ENCODE data around the gene PRMT7. TPM values are rescaled to one million over a fixed set of nuclear protein-coding genes. Genes with fewer than 3 reads are reported as not detected.

PRMT7 gene
- total and polyA plus RNA-seq, 2 donors = 57.9 to 65.5 TPM

DNA sequence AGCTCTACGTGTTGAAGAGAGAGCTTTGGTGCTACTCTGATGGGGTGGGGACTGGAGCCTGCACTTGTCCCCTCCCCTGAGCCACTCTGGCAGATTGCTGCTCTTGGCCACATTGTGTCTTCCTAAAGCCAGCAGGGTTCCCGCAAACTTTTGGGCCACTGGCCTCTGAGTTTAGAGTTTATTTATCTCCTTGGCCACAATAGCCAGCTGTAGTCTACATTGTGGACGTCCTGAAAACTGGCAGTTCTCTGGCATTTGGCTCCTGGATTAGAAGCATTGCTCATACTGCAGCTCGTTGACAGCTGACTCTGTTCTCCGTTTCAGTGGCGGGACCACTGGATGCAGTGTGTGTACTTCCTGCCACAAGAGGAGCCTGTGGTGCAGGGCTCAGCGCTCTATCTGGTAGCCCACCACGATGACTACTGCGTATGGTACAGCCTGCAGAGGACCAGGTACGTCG is 34.6 kb downstream of the PRMT7 start:
- WGBS = 17% methylated on average over 11 of the region's 11 CpGs
- H3K9me3 ChIP-seq (ENCODE audit: control insufficient read depth in 2 of 2, insufficient read depth in 1 of 2, low read length in 1 of 2) = peaks cover 0 to 3% of the 10 kb centered on the region in 2 donors
- peaks cover 26 to 44% of the 10 kb centered on the region in 2 donors for H3K4me1 ChIP-seq (ENCODE audit: control insufficient read depth in 2 of 2, insufficient read depth in 2 of 2, low read length in 2 of 2)
- no peaks in the 10 kb centered on the region for H3K27me3 ChIP-seq (ENCODE audit: control insufficient read depth in 2 of 2, insufficient read depth in 1 of 2, low read length in 1 of 2)
- H3K36me3 ChIP-seq (ENCODE audit: control insufficient read depth in 2 of 2, insufficient read depth in 2 of 2, low read length in 1 of 2) = peaks cover 72 to 91% of the 10 kb centered on the region in 2 donors
- no peak overlapping the region for H3K4me3 ChIP-seq (ENCODE audit: low read length in 2 of 2)
- peak overlapping the region in 1 of 2 donors; percentile 86 for H3K27ac ChIP-seq (ENCODE audit: low read depth in 1 of 2, low read length in 1 of 2)
- DNase-seq (ENCODE audit: low read depth in 6 of 9, low spot score in 9 of 9) = peak in 4 of 9 donors; percentile 30 to 79 (median 61)

DNA sequence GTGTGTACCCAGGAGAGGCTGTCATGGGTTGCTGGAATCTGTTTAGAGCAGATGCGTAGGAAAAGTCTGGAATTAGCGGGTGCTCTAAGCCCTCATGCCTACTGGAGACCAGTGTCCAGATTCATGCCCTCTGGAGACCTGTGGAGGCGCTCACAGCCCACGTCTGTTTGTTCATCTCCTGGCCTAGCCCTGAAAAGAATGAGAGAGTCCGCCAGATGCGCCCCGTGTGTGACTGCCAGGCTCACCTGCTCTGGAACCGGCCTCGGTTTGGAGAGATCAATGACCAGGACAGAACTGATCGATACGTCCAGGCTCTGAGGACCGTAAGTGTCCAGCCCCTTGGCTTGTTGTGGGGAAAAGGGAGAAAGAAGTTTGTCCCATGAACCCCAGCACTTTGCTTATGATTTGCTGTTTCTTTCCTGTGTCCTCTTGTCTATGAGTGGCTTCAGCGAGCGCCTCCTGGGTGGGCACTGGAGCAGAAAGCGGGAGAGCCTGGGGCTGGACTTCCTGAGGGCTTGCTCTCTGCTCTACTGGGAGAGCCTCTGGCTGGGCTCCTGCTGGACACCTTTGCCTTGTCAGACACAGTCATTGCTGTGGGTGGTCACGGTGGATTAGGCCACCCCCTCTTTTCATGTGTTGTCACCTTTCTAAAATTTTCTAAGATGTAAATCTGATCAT is 35.3 kb downstream of the PRMT7 start:
- no peak for DNase-seq (ENCODE audit: low read depth in 6 of 9, low spot score in 9 of 9)
- Histone ChIP-seq H3K27me3 (ENCODE audit: control insufficient read depth in 2 of 2, insufficient read depth in 1 of 2, low read length in 1 of 2) (no peaks in the 10 kb centered on the region), H3K9me3 (ENCODE audit: control insufficient read depth in 2 of 2, insufficient read depth in 1 of 2, low read length in 1 of 2) (peaks cover 0 to 3% of the 10 kb centered on the region in 2 donors), H3K27ac (ENCODE audit: low read depth in 1 of 2, low read length in 1 of 2) (peak overlapping the region in 1 of 2 donors; percentile 86), H3K4me1 (ENCODE audit: control insufficient read depth in 2 of 2, insufficient read depth in 2 of 2, low read length in 2 of 2) (peaks cover 26 to 44% of the 10 kb centered on the region in 2 donors), H3K4me3 (ENCODE audit: low read length in 2 of 2) (no peak overlapping the region), H3K36me3 (ENCODE audit: control insufficient read depth in 2 of 2, insufficient read depth in 2 of 2, low read length in 1 of 2) (peaks cover 72 to 91% of the 10 kb centered on the region in 2 donors)
- 97% methylated on average over 16 of the region's 16 CpGs for WGBS

DNA sequence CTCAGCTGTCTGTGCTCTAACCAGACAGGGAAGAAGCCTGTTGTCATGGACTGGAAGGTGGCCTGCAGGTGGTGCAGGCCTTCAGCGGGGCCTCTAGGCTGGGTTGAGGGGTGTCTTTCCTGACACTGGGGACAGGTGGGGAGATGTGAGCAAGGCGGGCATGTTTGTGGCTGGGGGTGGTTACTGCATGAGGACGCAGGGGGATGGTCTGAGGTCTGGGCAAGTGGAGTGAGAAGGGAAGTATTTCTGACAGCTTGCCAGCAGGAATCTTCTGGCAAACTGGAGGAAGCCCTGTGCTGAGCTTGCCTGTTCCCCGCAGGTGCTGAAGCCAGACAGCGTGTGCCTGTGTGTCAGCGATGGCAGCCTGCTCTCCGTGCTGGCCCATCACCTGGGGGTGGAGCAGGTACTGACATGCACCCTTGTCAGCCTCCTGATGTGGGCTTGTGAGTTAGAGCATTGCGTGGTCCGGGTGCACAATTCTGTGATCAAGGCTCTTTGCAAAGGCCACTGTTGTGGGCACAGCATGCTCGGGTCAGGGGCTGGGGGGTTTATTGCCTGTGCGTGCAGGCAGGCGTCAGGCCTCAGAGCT is 36.2 kb downstream of the PRMT7 start:
- 42% methylated on average over 12 of the region's 12 CpGs for WGBS

DNA sequence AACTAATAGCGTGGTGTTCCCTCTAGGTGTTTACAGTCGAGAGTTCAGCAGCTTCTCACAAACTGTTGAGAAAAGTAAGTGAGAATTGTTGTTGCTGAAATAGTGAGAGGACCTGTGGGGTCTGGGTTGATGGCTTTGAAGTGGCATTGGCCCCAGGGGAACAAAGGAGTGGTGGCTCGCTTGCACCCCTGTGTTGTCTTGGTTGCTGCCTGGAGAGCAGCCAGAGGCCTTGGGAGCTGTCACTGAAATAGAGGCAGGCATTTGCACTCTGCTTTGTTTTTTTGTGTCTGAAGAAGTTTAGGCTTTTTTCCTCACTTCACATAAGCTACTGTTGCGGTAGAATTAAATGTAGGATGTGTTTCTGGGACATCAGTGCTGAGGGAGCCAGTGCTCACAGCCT is 36.8 kb downstream of the PRMT7 start:
- 69% methylated on average over 4 of the region's 4 CpGs for WGBS
- no peaks in the 10 kb centered on the region for H3K27me3 ChIP-seq (ENCODE audit: control insufficient read depth in 2 of 2, insufficient read depth in 1 of 2, low read length in 1 of 2)
- peaks cover 26 to 52% of the 10 kb centered on the region in 2 donors for H3K4me1 ChIP-seq (ENCODE audit: control insufficient read depth in 2 of 2, insufficient read depth in 2 of 2, low read length in 2 of 2)
- H3K36me3 ChIP-seq (ENCODE audit: control insufficient read depth in 2 of 2, insufficient read depth in 2 of 2, low read length in 1 of 2) = peaks cover 73 to 91% of the 10 kb centered on the region in 2 donors
- H3K27ac ChIP-seq (ENCODE audit: low read depth in 1 of 2, low read length in 1 of 2) = peak overlapping the region in 1 of 2 donors; percentile 73
- DNase-seq (ENCODE audit: low read depth in 6 of 9, low spot score in 9 of 9) = no peak
- no peak overlapping the region for H3K4me3 ChIP-seq (ENCODE audit: low read length in 2 of 2)
- peaks cover 0 to 3% of the 10 kb centered on the region in 2 donors for H3K9me3 ChIP-seq (ENCODE audit: control insufficient read depth in 2 of 2, insufficient read depth in 1 of 2, low read length in 1 of 2)

More for the DNA sequence above, 36.2 kb downstream of the PRMT7 start:
- H3K4me3 ChIP-seq (ENCODE audit: low read length in 2 of 2) = no peak overlapping the region
- peak in 2 of 9 donors; percentile 35 to 41 for DNase-seq (ENCODE audit: low read depth in 6 of 9, low spot score in 9 of 9)
- peak overlapping the region in 1 of 2 donors; percentile 73 for H3K27ac ChIP-seq (ENCODE audit: low read depth in 1 of 2, low read length in 1 of 2)
- peaks cover 0 to 3% of the 10 kb centered on the region in 2 donors for H3K9me3 ChIP-seq (ENCODE audit: control insufficient read depth in 2 of 2, insufficient read depth in 1 of 2, low read length in 1 of 2)
- no peaks in the 10 kb centered on the region for H3K27me3 ChIP-seq (ENCODE audit: control insufficient read depth in 2 of 2, insufficient read depth in 1 of 2, low read length in 1 of 2)
- H3K36me3 ChIP-seq (ENCODE audit: control insufficient read depth in 2 of 2, insufficient read depth in 2 of 2, low read length in 1 of 2) = peaks cover 73 to 91% of the 10 kb centered on the region in 2 donors
- peaks cover 26 to 51% of the 10 kb centered on the region in 2 donors for H3K4me1 ChIP-seq (ENCODE audit: control insufficient read depth in 2 of 2, insufficient read depth in 2 of 2, low read length in 2 of 2)

DNA sequence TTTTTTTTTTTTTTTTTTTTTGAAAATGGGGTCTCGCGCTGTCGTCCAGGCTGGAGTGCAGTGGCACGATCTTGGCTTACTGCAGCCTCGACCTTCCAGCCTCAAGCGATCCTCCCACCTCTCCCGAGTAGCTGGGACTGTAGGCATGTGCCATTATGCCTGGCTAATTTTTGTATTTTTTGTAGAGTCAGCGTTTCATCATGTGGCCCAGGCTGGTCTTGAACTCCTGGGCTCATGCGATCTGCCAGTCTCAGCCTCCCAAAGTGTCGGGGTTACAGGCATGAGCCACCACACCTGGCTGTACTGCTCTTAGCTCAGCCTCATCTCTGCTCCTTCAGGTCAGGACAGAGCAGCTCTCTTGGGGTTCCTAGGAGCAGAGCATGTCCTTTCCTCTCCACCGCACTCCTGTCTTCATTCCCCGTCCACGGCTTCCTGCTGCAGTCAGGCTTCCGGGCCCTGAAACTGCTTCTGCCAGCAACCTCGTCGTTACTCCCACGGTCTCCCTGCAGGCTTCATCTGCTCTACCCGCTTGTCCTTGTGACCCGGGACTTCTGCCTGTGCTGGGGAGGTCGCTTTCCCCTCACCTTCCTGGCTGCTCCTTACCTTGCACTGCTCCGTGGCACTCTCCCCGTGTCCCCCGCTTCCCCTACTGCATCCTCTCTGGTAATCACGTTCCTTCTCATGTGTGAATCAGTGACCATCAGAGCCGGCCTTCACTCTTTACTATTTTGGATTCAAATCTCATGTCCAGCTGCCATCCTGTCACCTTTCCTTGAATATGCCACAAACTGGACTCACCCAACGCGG is 38.0 kb downstream of the PRMT7 start:
- H3K4me3 ChIP-seq (ENCODE audit: low read length in 2 of 2) = no peak overlapping the region
- 96% methylated on average over 27 of the region's 27 CpGs for WGBS
- H3K4me1 ChIP-seq (ENCODE audit: control insufficient read depth in 2 of 2, insufficient read depth in 2 of 2, low read length in 2 of 2) = peaks cover 26 to 52% of the 10 kb centered on the region in 2 donors
- H3K27me3 ChIP-seq (ENCODE audit: control insufficient read depth in 2 of 2, insufficient read depth in 1 of 2, low read length in 1 of 2) = no peaks in the 10 kb centered on the region
- H3K36me3 ChIP-seq (ENCODE audit: control insufficient read depth in 2 of 2, insufficient read depth in 2 of 2, low read length in 1 of 2) = peaks cover 73 to 91% of the 10 kb centered on the region in 2 donors
- no peak for DNase-seq (ENCODE audit: low read depth in 6 of 9, low spot score in 9 of 9)
- peaks cover 0 to 3% of the 10 kb centered on the region in 2 donors for H3K9me3 ChIP-seq (ENCODE audit: control insufficient read depth in 2 of 2, insufficient read depth in 1 of 2, low read length in 1 of 2)
- H3K27ac ChIP-seq (ENCODE audit: low read depth in 1 of 2, low read length in 1 of 2) = no peak overlapping the region

DNA sequence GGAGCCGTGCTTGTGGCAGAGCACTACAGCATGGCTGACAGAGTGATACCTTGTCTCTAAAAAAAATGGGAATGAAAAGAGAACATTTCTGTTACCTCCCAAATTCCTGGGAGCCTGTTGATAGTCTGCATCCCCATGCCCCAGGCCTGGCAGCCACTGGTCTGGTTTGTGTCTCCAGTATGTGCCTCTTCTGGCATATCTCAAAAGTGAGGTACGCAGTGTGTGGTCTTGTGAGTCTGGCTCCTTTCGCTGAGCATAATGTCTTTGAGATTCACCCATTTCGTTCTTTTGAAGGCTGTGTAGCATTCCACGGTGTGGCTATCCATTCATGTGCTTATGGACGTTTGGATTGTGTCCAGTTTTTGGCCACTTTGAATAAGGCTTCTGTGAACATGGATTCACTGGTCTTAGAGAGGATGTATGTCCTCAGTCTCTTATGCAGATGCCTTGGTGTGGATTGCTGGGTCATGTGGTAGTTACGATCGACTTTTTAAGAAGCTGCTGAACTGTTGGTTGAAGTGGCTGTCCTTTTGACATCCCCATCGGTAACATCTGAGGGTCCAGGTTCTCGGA is 39.1 kb downstream of the PRMT7 start:
- Histone ChIP-seq H3K36me3 (ENCODE audit: control insufficient read depth in 2 of 2, insufficient read depth in 2 of 2, low read length in 1 of 2) (peaks cover 83 to 99% of the 10 kb centered on the region in 2 donors), H3K9me3 (ENCODE audit: control insufficient read depth in 2 of 2, insufficient read depth in 1 of 2, low read length in 1 of 2) (peaks cover 0 to 3% of the 10 kb centered on the region in 2 donors), H3K27ac (ENCODE audit: low read depth in 1 of 2, low read length in 1 of 2) (no peak overlapping the region), H3K4me3 (ENCODE audit: low read length in 2 of 2) (no peak overlapping the region), H3K4me1 (ENCODE audit: control insufficient read depth in 2 of 2, insufficient read depth in 2 of 2, low read length in 2 of 2) (peaks cover 26 to 54% of the 10 kb centered on the region in 2 donors), H3K27me3 (ENCODE audit: control insufficient read depth in 2 of 2, insufficient read depth in 1 of 2, low read length in 1 of 2) (peaks cover 0 to 2% of the 10 kb centered on the region in 2 donors)
- 96% methylated on average over 10 of the region's 10 CpGs for WGBS
- no peak for DNase-seq (ENCODE audit: low read depth in 6 of 9, low spot score in 9 of 9)

DNA sequence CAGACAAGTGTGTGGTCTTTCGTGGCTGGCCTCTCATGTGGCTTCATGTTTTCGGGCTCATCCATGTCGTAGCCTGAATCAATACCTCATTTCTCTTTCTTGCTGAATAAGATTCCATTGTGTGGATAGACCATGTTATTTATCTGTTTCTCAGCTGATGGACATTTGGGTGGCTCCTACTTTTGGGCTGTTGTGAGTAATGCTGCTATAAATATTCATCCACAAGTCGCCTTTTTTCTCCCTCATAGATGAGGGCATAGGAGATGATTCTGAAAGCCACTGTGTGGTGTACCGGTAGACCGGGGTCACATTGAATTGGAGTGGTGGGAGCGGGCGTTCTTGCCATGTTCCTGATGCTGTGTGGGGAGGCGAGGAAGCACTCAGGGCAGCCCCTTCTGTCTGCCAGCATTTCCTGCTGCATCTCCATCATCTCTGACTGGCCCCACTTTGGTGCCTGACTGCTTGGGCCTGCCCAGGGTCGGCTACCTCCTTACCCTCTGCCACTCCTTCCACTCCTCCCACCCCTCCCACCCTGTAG is 40.1 kb downstream of the PRMT7 start:
- H3K4me1 ChIP-seq (ENCODE audit: control insufficient read depth in 2 of 2, insufficient read depth in 2 of 2, low read length in 2 of 2) = peaks cover 26 to 54% of the 10 kb centered on the region in 2 donors
- H3K27ac ChIP-seq (ENCODE audit: low read depth in 1 of 2, low read length in 1 of 2) = no peak overlapping the region
- H3K36me3 ChIP-seq (ENCODE audit: control insufficient read depth in 2 of 2, insufficient read depth in 2 of 2, low read length in 1 of 2) = peaks cover 80 to 98% of the 10 kb centered on the region in 2 donors
- no peak overlapping the region for H3K4me3 ChIP-seq (ENCODE audit: low read length in 2 of 2)
- DNase-seq (ENCODE audit: low read depth in 6 of 9, low spot score in 9 of 9) = no peak
- peaks cover 0 to 3% of the 10 kb centered on the region in 2 donors for H3K9me3 ChIP-seq (ENCODE audit: control insufficient read depth in 2 of 2, insufficient read depth in 1 of 2, low read length in 1 of 2)
- peaks cover 0 to 2% of the 10 kb centered on the region in 2 donors for H3K27me3 ChIP-seq (ENCODE audit: control insufficient read depth in 2 of 2, insufficient read depth in 1 of 2, low read length in 1 of 2)
- WGBS = 98% methylated on average over 10 of the region's 10 CpGs

DNA sequence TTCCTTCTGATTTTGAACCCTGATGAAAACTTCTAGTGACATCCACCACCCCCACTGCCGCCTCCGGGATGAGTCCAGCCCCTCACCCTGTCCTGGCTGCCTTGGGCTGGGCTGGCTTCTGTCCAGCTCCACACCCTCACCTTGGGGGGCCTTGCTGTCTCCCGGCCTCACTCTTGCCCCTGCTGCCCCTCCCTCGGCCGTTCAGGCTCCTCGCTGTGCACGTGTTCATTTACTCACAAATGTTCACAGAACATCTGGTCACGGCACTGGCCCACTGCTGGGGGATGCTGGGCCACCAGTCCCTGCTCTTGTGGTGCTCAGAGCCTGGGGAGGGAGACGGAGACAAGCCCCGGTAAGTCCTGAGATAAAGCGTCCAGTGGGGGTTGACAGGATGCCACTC is 40.6 kb downstream of the PRMT7 start:
- Histone ChIP-seq H3K36me3 (ENCODE audit: control insufficient read depth in 2 of 2, insufficient read depth in 2 of 2, low read length in 1 of 2) (peaks cover 75 to 97% of the 10 kb centered on the region in 2 donors), H3K4me3 (ENCODE audit: low read length in 2 of 2) (no peak overlapping the region), H3K9me3 (ENCODE audit: control insufficient read depth in 2 of 2, insufficient read depth in 1 of 2, low read length in 1 of 2) (no peaks in the 10 kb centered on the region), H3K27me3 (ENCODE audit: control insufficient read depth in 2 of 2, insufficient read depth in 1 of 2, low read length in 1 of 2) (peaks cover 0 to 2% of the 10 kb centered on the region in 2 donors), H3K4me1 (ENCODE audit: control insufficient read depth in 2 of 2, insufficient read depth in 2 of 2, low read length in 2 of 2) (peaks cover 25 to 54% of the 10 kb centered on the region in 2 donors), H3K27ac (ENCODE audit: low read depth in 1 of 2, low read length in 1 of 2) (no peak overlapping the region)
- 98% methylated on average over 11 of the region's 11 CpGs for WGBS
- DNase-seq (ENCODE audit: low read depth in 6 of 9, low spot score in 9 of 9) = no peak

Data from thymus (tissue), 11 donors.